ENCODE measurements around the gene TMEM38B.

GRCh38 chr9:105679257-105680022 lies 14.9 kb upstream of the TMEM38B start:
- no peak for TF ChIP-seq MAX (IDR thresholded peaks at IDR 0.05)
- TF ChIP-seq CTCF (IDR thresholded peaks at IDR 0.05; ENCODE audit: control extremely low read depth in 1 of 3, insufficient read depth in 1 of 3, low read depth in 1 of 3, low read length in 3 of 3): no peak
- no peak for TF ChIP-seq NRF1 (IDR thresholded peaks at IDR 0.05; ENCODE audit: low read depth, low read length)
- no peak for TF ChIP-seq YY1 (IDR thresholded peaks at IDR 0.05; ENCODE audit: low read depth, low read length)
- TF ChIP-seq MAFK (IDR thresholded peaks at IDR 0.05; ENCODE audit: low read depth, low read length): no peak
- no peak for TF ChIP-seq SAP30 (IDR thresholded peaks at IDR 0.05; ENCODE audit: insufficient read depth, insufficient replicate concordance, low read length)
- no peak for TF ChIP-seq SUZ12 (IDR thresholded peaks at IDR 0.05; ENCODE audit: low read length)
- no peak for TF ChIP-seq EZH2 (IDR thresholded peaks at IDR 0.05; ENCODE audit: low read depth, low read length, severe bottlenecking)
